Karpas-422 (cell line): ENCODE results near the gene MAGEA12. TPM values are rescaled to one million over a fixed set of nuclear protein-coding genes. Genes with fewer than 3 reads are reported as not detected.
"Not testable (repeated sequence)": the region's sequence is repeated elsewhere in the genome, so short reads cannot be mapped to it uniquely, and the experiment has no call there.

ENCODE experiments used
- DNase-seq: peaks from one replicate; pipeline ENCODE4 v3.0.0-alpha.2; 2015
- H2AFZ ChIP-seq: fragments of 200-600 bp; sonication (generic); 2 replicates; pipeline ENCODE4 v1.6.1; 2014; ENCODE audit warnings: antibody characterized with exemption, low read length, mixed read lengths
- H3K27ac ChIP-seq: fragments of 200-600 bp; sonication (generic); 2 replicates; pipeline ENCODE4 v1.5.1; 2014; ENCODE audit warnings: mild to moderate bottlenecking, low read length, moderate library complexity
- H3K27me3 ChIP-seq: fragments of 200-600 bp; sonication (generic); 2 replicates; pipeline ENCODE4 v1.6.1; 2014; ENCODE audit warnings: low read length, mixed read lengths
- H3K36me3 ChIP-seq: fragments of 200-600 bp; sonication (generic); 2 replicates; pipeline ENCODE4 v1.6.1; 2014; ENCODE audit warnings: low read length, mixed read lengths; ENCODE audit not compliant: insufficient read depth
- H3K4me1 ChIP-seq: fragments of 200-600 bp; sonication (generic); 2 replicates; pipeline ENCODE4 v1.6.1; 2014; ENCODE audit warnings: mild to moderate bottlenecking, low read length, mixed read lengths
- H3K4me2 ChIP-seq: fragments of 200-600 bp; sonication (generic); 2 replicates; pipeline ENCODE4 v1.6.1; 2014; ENCODE audit warnings: low read length, low read depth, mild to moderate bottlenecking; ENCODE audit not compliant: poor library complexity, severe bottlenecking
- H3K4me3 ChIP-seq: fragments of 200-600 bp; sonication (generic); 2 replicates; pipeline ENCODE4 v1.5.1; 2014; ENCODE audit warnings: mild to moderate bottlenecking, antibody characterized with exemption, low read length, mixed read lengths
- H3K79me2 ChIP-seq: fragments of 200-600 bp; sonication (generic); 2 replicates; pipeline ENCODE4 v1.6.1; 2014; ENCODE audit warnings: mild to moderate bottlenecking, low read length, mixed read lengths
- H3K9ac ChIP-seq: fragments of 200-600 bp; sonication (generic); 2 replicates; pipeline ENCODE4 v1.6.0; 2014; ENCODE audit warnings: low read length
- H3K9me2 ChIP-seq: fragments of 200-600 bp; sonication (generic), shearing (Covaris generic); replicated peaks from 2 replicates; pipeline ENCODE4 v1.6.0; 2014; ENCODE audit warnings: mild to moderate bottlenecking, low read length, moderate library complexity; ENCODE audit not compliant: insufficient read depth
- H3K9me3 ChIP-seq: fragments of 300-700, 200-600 bp; sonication (generic); 2 replicates; pipeline ENCODE4 v1.6.1; 2014; ENCODE audit warnings: low read length, mixed read lengths
- H4K20me1 ChIP-seq: fragments of 200-600 bp; sonication (generic); 2 replicates; pipeline ENCODE4 v1.6.1; 2014; ENCODE audit warnings: mild to moderate bottlenecking, antibody characterized with exemption, low read length, low read depth; ENCODE audit not compliant: insufficient read depth
- total RNA-seq: library from RNA; depleted of rRNA; stranded (reverse); fragments of >200 nt; shearing (Covaris generic); gene quantifications from 2 replicates; pipeline ENCODE4 v1.2.3, GENCODE V29; 2014; ENCODE audit warnings: low replicate concordance; rRNA removed

The MAGEA12 gene, protein sequence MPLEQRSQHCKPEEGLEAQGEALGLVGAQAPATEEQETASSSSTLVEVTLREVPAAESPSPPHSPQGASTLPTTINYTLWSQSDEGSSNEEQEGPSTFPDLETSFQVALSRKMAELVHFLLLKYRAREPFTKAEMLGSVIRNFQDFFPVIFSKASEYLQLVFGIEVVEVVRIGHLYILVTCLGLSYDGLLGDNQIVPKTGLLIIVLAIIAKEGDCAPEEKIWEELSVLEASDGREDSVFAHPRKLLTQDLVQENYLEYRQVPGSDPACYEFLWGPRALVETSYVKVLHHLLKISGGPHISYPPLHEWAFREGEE
- total RNA-seq: 0.36 TPM in 1 of 2 replicates, not detected in the other

DNA sequence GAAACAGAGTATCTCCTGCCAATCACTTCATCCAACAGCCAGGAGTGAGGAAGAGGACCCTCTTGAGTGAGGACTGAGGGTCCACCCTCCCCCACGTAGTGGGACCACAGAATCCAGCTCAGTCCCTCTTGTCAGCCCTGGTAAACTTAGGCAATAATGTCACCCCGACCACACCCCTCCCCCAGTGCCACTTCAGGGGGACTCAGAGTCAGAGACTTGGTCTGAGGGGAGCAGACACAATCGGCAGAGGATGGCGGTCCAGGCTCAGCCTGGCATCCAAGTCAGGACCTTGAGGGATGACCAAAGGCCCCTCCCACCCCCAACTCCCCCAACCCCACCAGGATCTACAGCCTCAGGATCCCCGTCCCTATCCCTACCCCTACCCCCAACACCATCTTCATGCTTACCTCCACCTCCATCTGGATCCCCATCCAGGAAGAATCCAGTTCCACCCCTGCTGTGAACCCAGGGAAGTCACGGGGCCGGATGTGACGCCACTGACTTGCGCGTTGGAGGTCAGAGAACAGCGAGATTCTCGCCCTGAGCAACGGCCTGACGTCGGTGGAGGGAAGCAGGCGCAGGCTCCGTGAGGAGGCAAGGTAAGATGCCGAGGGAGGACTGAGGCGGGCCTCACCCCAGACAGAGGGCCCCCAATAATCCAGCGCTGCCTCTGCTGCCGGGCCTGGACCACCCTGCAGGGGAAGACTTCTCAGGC lies at the start of gene MAGEA12, which contains the start of gene CSAG1:
Gene MAGEA12 (plus strand): TSS at position 497 of the 715 bp plus-strand sequence. CDS start 2,405 bp downstream, outside the sequence.
Gene CSAG1 (minus strand): TSS at position 461 of the 715 bp plus-strand sequence. CDS start 1,261 bp downstream, outside the sequence.
- Histone ChIP-seq H3K9ac (no peak within 1 kb of the TSS), H3K27me3 (no peaks in the 10 kb centered on the region), H3K4me1 (no peaks in the 10 kb centered on the region), H2AFZ (no peak within 1 kb of the TSS), H3K36me3 (no peaks in the 10 kb centered on the region), H4K20me1 (no peaks in the 10 kb centered on the region), H3K9me3 (no peaks in the 10 kb centered on the region), H3K79me2 (no peaks in the 10 kb centered on the region), H3K4me3 (no peak within 1 kb of the TSS), H3K27ac (no peak within 1 kb of the TSS), H3K4me2 (no peak within 1 kb of the TSS), H3K9me2 (no peaks in the 10 kb centered on the region)
- no peak for DNase-seq

DNA sequence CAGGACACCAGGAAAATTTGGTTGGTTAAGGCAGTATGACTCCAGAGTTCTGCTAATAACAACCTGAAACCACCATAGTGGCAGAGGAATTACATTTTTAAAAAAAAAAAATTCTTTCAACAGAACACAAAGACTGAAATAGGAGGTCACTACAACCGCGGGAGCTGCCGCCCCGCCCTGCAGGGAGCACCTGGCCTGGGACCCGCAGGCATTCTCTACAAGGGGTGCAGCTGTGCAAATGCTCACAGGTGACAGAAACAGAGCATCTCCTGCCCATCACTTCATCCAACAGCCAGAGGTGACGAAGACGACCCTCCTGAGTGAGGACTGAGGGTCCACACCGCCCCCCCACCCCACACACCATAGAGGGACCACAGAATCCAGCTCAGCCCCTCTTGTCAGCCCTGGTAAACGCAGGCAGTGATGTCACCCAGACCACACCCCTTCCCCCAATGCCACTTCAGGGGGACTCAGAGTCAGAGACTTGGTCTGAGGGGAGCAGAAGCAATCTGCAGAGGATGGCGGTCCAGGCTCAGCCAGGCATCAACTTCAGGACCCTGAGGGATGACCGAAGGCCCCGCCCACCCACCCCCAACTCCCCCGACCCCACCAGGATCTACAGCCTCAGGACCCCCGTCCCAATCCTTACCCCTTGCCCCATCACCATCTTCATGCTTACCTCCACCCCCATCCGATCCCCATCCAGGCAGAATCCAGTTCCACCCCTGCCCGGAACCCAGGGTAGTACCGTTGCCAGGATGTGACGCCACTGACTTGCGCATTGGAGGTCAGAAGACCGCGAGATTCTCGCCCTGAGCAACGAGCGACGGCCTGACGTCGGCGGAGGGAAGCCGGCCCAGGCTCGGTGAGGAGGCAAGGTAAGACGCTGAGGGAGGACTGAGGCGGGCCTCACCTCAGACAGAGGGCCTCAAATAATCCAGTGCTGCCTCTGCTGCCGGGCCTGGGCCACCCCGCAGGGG lies 35.3 kb upstream of the MAGEA12 start, which contains the start of gene MAGEA3:
Gene MAGEA3 (plus strand): TSS at position 843 of the 980 bp plus-strand sequence. CDS start 2,039 bp downstream, outside the sequence.
- H3K9me2 ChIP-seq, H3K9ac ChIP-seq, H3K4me1 ChIP-seq, H3K79me2 ChIP-seq, H3K36me3 ChIP-seq, H3K9me3 ChIP-seq, DNase-seq, H3K27ac ChIP-seq, H2AFZ ChIP-seq, H3K4me3 ChIP-seq, H4K20me1 ChIP-seq, H3K27me3 ChIP-seq, H3K4me2 ChIP-seq: not testable (repeated sequence)

DNA sequence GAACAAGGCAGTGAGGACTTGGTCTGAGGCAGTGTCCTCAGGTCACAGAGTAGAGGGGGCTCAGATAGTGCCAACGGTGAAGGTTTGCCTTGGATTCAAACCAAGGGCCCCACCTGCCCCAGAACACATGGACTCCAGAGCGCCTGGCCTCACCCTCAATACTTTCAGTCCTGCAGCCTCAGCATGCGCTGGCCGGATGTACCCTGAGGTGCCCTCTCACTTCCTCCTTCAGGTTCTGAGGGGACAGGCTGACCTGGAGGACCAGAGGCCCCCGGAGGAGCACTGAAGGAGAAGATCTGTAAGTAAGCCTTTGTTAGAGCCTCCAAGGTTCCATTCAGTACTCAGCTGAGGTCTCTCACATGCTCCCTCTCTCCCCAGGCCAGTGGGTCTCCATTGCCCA lies 33.2 kb upstream of the MAGEA12 start:
- not testable (repeated sequence) for H3K9me2 ChIP-seq, H3K27ac ChIP-seq, H3K9ac ChIP-seq, H2AFZ ChIP-seq, H3K4me1 ChIP-seq, H3K36me3 ChIP-seq, H3K9me3 ChIP-seq, H3K27me3 ChIP-seq, DNase-seq, H4K20me1 ChIP-seq, H3K79me2 ChIP-seq, H3K4me3 ChIP-seq, H3K4me2 ChIP-seq

DNA sequence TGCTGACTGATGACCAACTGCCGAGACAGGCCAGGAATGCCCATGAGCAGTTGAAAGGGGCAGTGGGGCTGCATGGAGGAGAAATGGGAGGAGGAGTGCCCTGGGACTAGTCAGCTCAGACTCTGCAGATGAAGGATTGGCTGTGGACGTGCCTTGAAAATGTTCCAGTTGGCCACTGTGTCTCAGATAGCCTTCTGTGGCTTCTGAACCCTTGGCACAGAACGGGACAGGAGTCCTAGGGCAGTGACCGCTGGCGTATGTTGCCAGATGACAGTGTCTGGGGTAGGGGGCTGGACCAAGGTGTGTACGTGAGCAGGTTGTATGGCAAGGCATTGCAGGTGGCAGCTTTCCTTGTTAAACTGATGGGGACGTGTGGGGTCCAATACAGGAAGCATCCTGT lies 27.1 kb upstream of the MAGEA12 start:
- H3K9me3 ChIP-seq, H3K4me1 ChIP-seq, H4K20me1 ChIP-seq, H3K9ac ChIP-seq, DNase-seq, H3K27ac ChIP-seq, H3K9me2 ChIP-seq, H2AFZ ChIP-seq, H3K36me3 ChIP-seq, H3K4me3 ChIP-seq, H3K4me2 ChIP-seq, H3K79me2 ChIP-seq, H3K27me3 ChIP-seq: not testable (repeated sequence)

- H3K4me1 ChIP-seq, H3K9me3 ChIP-seq, DNase-seq: not testable (repeated sequence)
Measured at GRCh38 chrX:152709173-152709572, 24.4 kb upstream of the MAGEA12 start, which contains the start of gene CSAG2. Gene CSAG2 (minus strand): TSS chrX:152709273. CDS start chrX:152709112, 161 bp downstream.

GRCh38 chrX:152713195-152713594 lies 20.4 kb upstream of the MAGEA12 start:
- H3K4me3 ChIP-seq, H4K20me1 ChIP-seq, H2AFZ ChIP-seq, H3K79me2 ChIP-seq, DNase-seq, H3K27ac ChIP-seq, H3K27me3 ChIP-seq, H3K9me3 ChIP-seq, H3K36me3 ChIP-seq, H3K4me2 ChIP-seq, H3K4me1 ChIP-seq, H3K9ac ChIP-seq, H3K9me2 ChIP-seq: not testable (repeated sequence)

More at GRCh38 chrX:152709173-152709572, 24.4 kb upstream of the MAGEA12 start, which contains the start of gene CSAG2:
- not testable (repeated sequence) for H3K4me3 ChIP-seq, H3K79me2 ChIP-seq, H4K20me1 ChIP-seq, H3K27me3 ChIP-seq, H2AFZ ChIP-seq, H3K9me2 ChIP-seq, H3K36me3 ChIP-seq, H3K27ac ChIP-seq, H3K4me2 ChIP-seq, H3K9ac ChIP-seq

DNA sequence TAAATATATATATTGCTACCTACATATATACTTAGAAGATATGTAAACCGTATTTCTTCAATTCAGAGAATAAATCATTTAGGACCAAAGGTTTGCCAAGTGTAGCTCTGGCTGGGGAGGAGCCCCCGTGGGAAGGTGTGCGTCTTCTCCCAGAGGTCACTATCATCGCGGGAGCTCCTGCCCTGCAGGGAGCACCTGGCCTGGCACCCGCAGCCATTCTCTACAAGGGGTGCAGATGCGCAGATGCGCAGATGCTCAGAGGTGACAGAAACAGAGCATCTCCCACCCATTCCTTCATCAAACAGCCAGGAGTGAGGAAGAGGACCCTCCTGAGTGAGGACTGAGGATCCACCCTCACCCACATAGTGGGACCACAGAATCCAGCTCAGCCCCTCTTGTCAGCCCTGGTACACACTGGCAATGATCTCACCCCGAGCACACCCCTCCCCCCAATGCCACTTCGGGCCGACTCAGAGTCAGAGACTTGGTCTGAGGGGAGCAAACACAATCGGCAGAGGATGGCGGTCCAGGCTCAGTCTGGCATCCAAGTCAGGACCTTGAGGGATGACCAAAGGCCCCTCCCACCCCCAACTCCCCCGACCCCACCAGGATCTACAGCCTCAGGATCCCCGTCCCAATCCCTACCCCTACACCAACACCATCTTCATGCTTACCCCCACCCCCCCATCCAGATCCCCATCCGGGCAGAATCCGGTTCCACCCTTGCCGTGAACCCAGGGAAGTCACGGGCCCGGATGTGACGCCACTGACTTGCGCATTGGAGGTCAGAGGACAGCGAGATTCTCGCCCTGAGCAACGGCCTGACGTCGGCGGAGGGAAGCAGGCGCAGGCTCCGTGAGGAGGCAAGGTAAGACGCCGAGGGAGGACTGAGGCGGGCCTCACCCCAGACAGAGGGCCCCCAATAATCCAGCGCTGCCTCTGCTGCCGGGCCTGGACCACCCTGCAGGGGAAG lies 19.5 kb upstream of the MAGEA12 start, which contains the start of gene MAGEA2B:
Gene MAGEA2B (plus strand): TSS at position 814 of the 973 bp plus-strand sequence. CDS start 2,479 bp downstream, outside the sequence.
- not testable (repeated sequence) for H3K27ac ChIP-seq, H3K36me3 ChIP-seq, H3K4me3 ChIP-seq, H4K20me1 ChIP-seq, H3K79me2 ChIP-seq, H3K4me1 ChIP-seq, H3K9me2 ChIP-seq, H3K9ac ChIP-seq, H2AFZ ChIP-seq, DNase-seq, H3K4me2 ChIP-seq, H3K9me3 ChIP-seq, H3K27me3 ChIP-seq
